ENCODE data around the gene NUP42. TPM values are rescaled to one million over a fixed set of nuclear protein-coding genes. Genes with fewer than 3 reads are reported as not detected.

The NUP42 gene, protein sequence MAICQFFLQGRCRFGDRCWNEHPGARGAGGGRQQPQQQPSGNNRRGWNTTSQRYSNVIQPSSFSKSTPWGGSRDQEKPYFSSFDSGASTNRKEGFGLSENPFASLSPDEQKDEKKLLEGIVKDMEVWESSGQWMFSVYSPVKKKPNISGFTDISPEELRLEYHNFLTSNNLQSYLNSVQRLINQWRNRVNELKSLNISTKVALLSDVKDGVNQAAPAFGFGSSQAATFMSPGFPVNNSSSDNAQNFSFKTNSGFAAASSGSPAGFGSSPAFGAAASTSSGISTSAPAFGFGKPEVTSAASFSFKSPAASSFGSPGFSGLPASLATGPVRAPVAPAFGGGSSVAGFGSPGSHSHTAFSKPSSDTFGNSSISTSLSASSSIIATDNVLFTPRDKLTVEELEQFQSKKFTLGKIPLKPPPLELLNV
- polyA plus RNA-seq = 57.9 TPM
- long read RNA-seq, donor 1, transcript NUPL2-201 (7 exons, 1,795 nt) = major isoform, 6 of 10 reads
- long read RNA-seq, donor 1, partial matches to known transcripts = 0 of 10 reads
- long read RNA-seq, donor 1, other reads (novel, unspliced or antisense) = 0 of 10 reads
- long read RNA-seq, donor 2, transcript NUPL2-201 (7 exons, 1,795 nt) = major isoform, 9 of 30 reads
- long read RNA-seq, donor 2, transcript NUPL2-211 (3 exons, 739 nt) = minor isoform, 5 of 30 reads
- long read RNA-seq, donor 2, partial matches to known transcripts = 11 of 30 reads
- long read RNA-seq, donor 2, other reads (novel, unspliced or antisense) = 0 of 30 reads
- long read RNA-seq, donor 3, transcript NUPL2-211 (3 exons, 739 nt) = minor isoform, 6 of 22 reads
- long read RNA-seq, donor 3, transcript NUPL2-201 (7 exons, 1,795 nt) = major isoform, 15 of 22 reads
- long read RNA-seq, donor 3, partial matches to known transcripts = 0 of 22 reads
- long read RNA-seq, donor 3, other reads (novel, unspliced or antisense) = 0 of 22 reads
- long read RNA-seq, donor 4 = 0 reads
- long read RNA-seq, donor 5, partial matches to known transcripts = 0 of 5 reads
- long read RNA-seq, donor 5, other reads (novel, unspliced or antisense) = 0 of 5 reads
- long read RNA-seq, donor 6, transcript NUPL2-201 (7 exons, 1,795 nt) = major isoform, 5 of 15 reads
- long read RNA-seq, donor 6, partial matches to known transcripts = 7 of 15 reads
- long read RNA-seq, donor 6, other reads (novel, unspliced or antisense) = 0 of 15 reads
- long read RNA-seq, donor 7, partial matches to known transcripts = 0 of 3 reads
- long read RNA-seq, donor 7, other reads (novel, unspliced or antisense) = 0 of 3 reads
- long read RNA-seq, donor 8, transcript NUPL2-201 (7 exons, 1,795 nt) = major isoform, 9 of 15 reads
- long read RNA-seq, donor 8, partial matches to known transcripts = 0 of 15 reads
- long read RNA-seq, donor 8, other reads (novel, unspliced or antisense) = 0 of 15 reads
- long read RNA-seq, donor 9, transcript NUPL2-201 (7 exons, 1,795 nt) = major isoform, 10 of 14 reads
- long read RNA-seq, donor 9, partial matches to known transcripts = 0 of 14 reads
- long read RNA-seq, donor 9, other reads (novel, unspliced or antisense) = 0 of 14 reads
- long read RNA-seq, donor 10, transcript NUPL2-201 (7 exons, 1,795 nt) = major isoform, 5 of 9 reads
- long read RNA-seq, donor 10, partial matches to known transcripts = 0 of 9 reads
- long read RNA-seq, donor 10, other reads (novel, unspliced or antisense) = 0 of 9 reads
- long read RNA-seq, donor 11, partial matches to known transcripts = 0 of 3 reads
- long read RNA-seq, donor 11, other reads (novel, unspliced or antisense) = 0 of 3 reads

DNA sequence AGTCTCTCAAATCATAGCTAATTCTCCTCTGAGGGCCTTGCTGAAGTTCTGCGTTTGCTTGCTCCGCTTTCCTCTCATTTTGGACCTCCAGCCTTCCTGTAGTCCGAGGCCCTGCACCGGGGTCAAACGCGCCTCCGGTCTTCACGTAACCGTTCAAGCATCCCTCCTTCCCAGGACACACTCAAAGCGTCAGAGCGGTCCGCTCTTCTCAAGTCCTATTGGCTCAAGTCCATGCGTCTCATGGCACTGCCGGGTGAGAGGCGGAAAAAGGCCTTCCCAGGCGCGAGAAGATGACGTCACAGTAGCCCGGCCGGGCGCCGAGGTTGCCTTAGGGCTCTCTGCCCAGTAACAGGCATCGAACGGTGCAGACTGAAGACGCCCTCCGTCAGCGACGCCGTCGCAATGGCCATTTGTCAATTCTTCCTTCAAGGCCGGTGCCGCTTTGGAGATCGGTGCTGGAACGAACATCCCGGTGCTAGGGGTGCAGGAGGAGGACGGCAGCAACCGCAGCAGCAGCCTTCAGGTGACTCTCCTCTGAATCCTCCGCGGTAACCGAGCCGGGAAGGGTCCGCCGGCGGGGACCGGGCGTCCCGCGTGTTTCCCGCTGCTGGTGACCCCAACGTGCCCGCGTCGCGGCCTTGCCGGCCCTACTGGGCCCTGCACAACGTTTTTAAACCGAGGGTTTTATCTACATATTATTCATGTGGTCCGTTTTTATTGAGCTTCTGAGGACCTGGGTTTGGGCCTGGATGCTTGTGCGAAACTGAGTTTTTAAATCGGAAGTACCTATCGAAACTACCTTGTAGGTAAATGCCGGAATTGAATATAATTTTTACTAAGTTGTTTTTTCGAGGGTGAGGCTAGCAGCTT is at the start of gene NUP42:
TSS of gene NUP42 (plus strand) at position 365 of the 870 bp plus-strand sequence. CDS start at position 403, 38 bp downstream.
- DNase-seq = peak; percentile 98 to 99
- WGBS (ENCODE audit: insufficient coverage, low lambda C conversion rate) = 0% methylated on average over 4 of the region's 63 CpGs
- Histone ChIP-seq H3K36me3 (ENCODE audit: control insufficient read depth, insufficient read depth, low read length) (peaks cover 3% of the 10 kb centered on the region), H3K4me1 (ENCODE audit: control insufficient read depth, insufficient read depth, low read length) (peaks cover 6% of the 10 kb centered on the region), H3K4me3 (ENCODE audit: low read length) (peak within 1 kb of the TSS; percentile 93), H3K27ac (ENCODE audit: low read length) (peak within 1 kb of the TSS; percentile 94), H3K9me3 (ENCODE audit: control insufficient read depth, low read depth, low read length) (no peaks in the 10 kb centered on the region), H3K27me3 (ENCODE audit: control insufficient read depth, insufficient read depth, low read length) (no peaks in the 10 kb centered on the region)

DNA sequence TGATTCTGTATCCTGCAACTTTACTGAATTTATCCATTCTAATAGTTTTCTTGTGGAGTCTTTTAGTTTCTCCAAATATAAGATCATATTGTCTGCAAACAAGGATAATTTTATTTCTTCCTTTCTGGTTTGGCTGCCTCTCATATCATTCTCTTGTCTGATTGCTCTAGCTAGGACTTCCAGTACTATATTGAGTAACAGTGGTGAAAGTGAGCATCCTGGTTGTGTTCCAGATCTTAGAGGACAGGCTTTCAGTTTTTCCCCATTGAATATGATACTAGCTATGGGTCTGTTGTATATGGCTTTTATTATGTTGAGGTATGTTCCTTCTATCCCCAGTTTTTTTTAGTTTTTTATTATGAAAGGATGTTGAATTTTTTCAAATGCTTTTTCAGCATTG is 48.1 kb upstream of the NUP42 start:
- H3K9me3 ChIP-seq (ENCODE audit: control insufficient read depth, low read depth, low read length) = no peaks in the 10 kb centered on the region
- H3K4me3 ChIP-seq (ENCODE audit: low read length) = no peak overlapping the region
- no peaks in the 10 kb centered on the region for H3K4me1 ChIP-seq (ENCODE audit: control insufficient read depth, insufficient read depth, low read length)
- H3K27me3 ChIP-seq (ENCODE audit: control insufficient read depth, insufficient read depth, low read length) = no peaks in the 10 kb centered on the region
- DNase-seq = no peak
- no peak overlapping the region for H3K27ac ChIP-seq (ENCODE audit: low read length)
- H3K36me3 ChIP-seq (ENCODE audit: control insufficient read depth, insufficient read depth, low read length) = peaks cover 7% of the 10 kb centered on the region

DNA sequence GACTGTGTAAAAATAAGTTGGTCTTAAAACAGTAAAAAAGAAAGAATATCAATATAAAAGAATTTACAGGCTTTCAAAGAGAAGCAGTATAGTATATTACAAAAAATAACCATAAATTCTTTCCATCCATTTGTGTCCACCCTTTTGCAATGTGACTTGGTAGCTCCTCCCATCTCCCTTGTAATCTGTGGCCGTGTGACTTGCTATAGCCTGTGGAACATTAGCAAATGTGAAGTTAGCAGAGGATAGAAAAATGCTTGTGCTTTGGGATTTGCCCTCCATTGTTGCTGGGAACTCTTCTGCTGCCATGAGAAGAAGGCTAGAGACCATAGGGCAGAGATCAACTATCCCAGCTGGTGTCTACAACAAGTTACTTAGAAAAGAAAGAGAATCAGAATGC is 46.1 kb upstream of the NUP42 start:
- peaks cover under 1% of the 10 kb centered on the region for H3K36me3 ChIP-seq (ENCODE audit: control insufficient read depth, insufficient read depth, low read length)
- no peaks in the 10 kb centered on the region for H3K4me1 ChIP-seq (ENCODE audit: control insufficient read depth, insufficient read depth, low read length)
- no CpG with 5 or more reads among the region's 1 CpG for WGBS (ENCODE audit: insufficient coverage, low lambda C conversion rate)
- DNase-seq = peak in 1 of 2 donors; percentile 2
- no peak overlapping the region for H3K4me3 ChIP-seq (ENCODE audit: low read length)
- H3K27me3 ChIP-seq (ENCODE audit: control insufficient read depth, insufficient read depth, low read length) = no peaks in the 10 kb centered on the region
- H3K9me3 ChIP-seq (ENCODE audit: control insufficient read depth, low read depth, low read length) = no peaks in the 10 kb centered on the region
- H3K27ac ChIP-seq (ENCODE audit: low read length) = no peak overlapping the region

DNA sequence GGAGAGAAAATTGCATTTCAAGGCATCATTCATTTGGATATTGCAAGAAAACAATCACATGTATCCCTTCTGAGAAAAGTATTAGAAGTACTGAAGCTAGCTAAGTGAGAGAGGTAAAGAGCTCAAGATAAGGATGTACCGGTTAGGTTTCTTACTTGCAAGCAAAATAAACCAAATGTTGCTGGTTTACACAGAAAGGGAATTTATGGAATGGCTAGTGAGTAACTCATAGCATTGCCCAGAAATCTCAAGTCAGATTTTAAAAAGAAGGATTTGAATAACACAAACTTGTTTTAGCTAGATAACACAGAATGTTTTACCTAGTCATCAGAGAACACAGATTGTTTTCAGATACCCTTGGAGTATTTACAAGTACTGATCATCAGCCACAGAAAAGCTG is 45.6 kb upstream of the NUP42 start:
- H3K9me3 ChIP-seq (ENCODE audit: control insufficient read depth, low read depth, low read length) = no peaks in the 10 kb centered on the region
- H3K4me1 ChIP-seq (ENCODE audit: control insufficient read depth, insufficient read depth, low read length) = no peaks in the 10 kb centered on the region
- no peak for DNase-seq
- H3K36me3 ChIP-seq (ENCODE audit: control insufficient read depth, insufficient read depth, low read length) = peaks cover 5% of the 10 kb centered on the region
- H3K27me3 ChIP-seq (ENCODE audit: control insufficient read depth, insufficient read depth, low read length) = no peaks in the 10 kb centered on the region
- no CpG with 5 or more reads among the region's 1 CpG for WGBS (ENCODE audit: insufficient coverage, low lambda C conversion rate)
- H3K27ac ChIP-seq (ENCODE audit: low read length) = no peak overlapping the region
- H3K4me3 ChIP-seq (ENCODE audit: low read length) = no peak overlapping the region

DNA sequence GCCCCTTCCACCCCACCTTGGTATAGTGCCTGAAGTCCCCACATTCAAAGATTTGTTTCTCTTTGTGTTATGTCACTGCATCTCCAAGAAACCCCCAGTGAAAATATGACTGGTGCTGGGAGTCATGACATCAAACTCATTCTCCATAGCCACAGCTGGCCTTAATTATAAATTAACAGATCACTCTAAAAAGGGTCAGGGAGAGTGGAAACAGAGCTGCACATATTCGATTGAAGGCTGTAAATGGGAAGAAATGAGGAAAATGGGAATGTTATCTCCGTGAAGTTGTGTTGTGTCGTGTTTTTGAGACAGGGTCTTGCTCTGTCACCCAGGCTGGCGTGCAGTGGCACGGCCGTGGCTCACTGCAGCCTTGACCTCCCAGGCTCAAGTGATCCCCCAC is 24.2 kb upstream of the NUP42 start:
- DNase-seq = no peak

DNA sequence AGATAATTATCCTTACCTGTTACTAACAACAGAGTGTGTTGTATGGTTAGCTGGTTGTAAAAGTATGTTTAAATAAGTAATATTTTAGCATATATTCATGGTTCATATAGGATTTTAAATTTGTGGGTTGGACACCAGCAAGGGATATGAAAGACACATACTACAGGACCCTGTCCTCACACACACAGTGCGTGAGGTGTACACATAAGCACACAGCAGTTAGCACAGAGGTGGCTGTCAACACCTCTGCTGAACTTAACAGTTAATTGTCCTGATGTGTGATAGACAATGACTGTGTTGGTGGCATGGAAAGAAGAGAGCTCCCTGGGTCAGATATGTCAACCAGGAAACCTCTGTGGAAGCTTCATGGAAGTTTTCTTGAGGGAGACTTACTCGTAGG is 23.3 kb upstream of the NUP42 start:
- WGBS (ENCODE audit: insufficient coverage, low lambda C conversion rate) = no CpG with 5 or more reads among the region's 2 CpGs
- H3K27ac ChIP-seq (ENCODE audit: low read length) = no peak overlapping the region
- H3K36me3 ChIP-seq (ENCODE audit: control insufficient read depth, insufficient read depth, low read length) = peaks cover 21% of the 10 kb centered on the region
- H3K9me3 ChIP-seq (ENCODE audit: control insufficient read depth, low read depth, low read length) = no peaks in the 10 kb centered on the region
- no peaks in the 10 kb centered on the region for H3K27me3 ChIP-seq (ENCODE audit: control insufficient read depth, insufficient read depth, low read length)
- no peaks in the 10 kb centered on the region for H3K4me1 ChIP-seq (ENCODE audit: control insufficient read depth, insufficient read depth, low read length)
- no peak for DNase-seq
- no peak overlapping the region for H3K4me3 ChIP-seq (ENCODE audit: low read length)

More for the DNA sequence above, 24.2 kb upstream of the NUP42 start:
- Histone ChIP-seq H3K9me3 (ENCODE audit: control insufficient read depth, low read depth, low read length) (no peaks in the 10 kb centered on the region), H3K27ac (ENCODE audit: low read length) (no peak overlapping the region), H3K4me3 (ENCODE audit: low read length) (no peak overlapping the region), H3K27me3 (ENCODE audit: control insufficient read depth, insufficient read depth, low read length) (no peaks in the 10 kb centered on the region), H3K4me1 (ENCODE audit: control insufficient read depth, insufficient read depth, low read length) (no peaks in the 10 kb centered on the region), H3K36me3 (ENCODE audit: control insufficient read depth, insufficient read depth, low read length) (peaks cover 28% of the 10 kb centered on the region)
- WGBS (ENCODE audit: insufficient coverage, low lambda C conversion rate) = 100% methylated on average over 2 of the region's 6 CpGs

DNA sequence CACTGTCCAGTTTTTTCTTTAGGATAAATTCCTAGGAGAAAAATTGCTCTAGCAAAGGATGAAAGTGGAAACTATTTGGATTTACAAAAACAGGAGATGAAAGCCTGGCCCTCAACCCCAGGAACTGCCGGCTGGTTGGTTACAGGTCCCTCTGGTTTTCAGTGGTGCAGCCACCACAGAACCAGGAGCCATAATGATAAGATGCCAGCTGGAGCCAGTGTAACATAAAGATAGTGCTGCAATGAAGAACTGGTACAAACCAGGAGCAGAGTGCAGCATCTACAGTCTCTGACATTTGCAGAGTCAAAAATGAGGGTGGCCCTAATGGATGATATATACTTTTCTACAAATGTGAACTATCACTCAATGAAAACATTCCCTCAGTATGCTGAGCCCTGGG is 20.4 kb upstream of the NUP42 start:
- no peak for DNase-seq
- Histone ChIP-seq H3K27ac (ENCODE audit: low read length) (no peak overlapping the region), H3K9me3 (ENCODE audit: control insufficient read depth, low read depth, low read length) (no peaks in the 10 kb centered on the region), H3K36me3 (ENCODE audit: control insufficient read depth, insufficient read depth, low read length) (peaks cover 13% of the 10 kb centered on the region), H3K4me1 (ENCODE audit: control insufficient read depth, insufficient read depth, low read length) (no peaks in the 10 kb centered on the region), H3K4me3 (ENCODE audit: low read length) (no peak overlapping the region), H3K27me3 (ENCODE audit: control insufficient read depth, insufficient read depth, low read length) (no peaks in the 10 kb centered on the region)
- no CpG with 5 or more reads among the region's 1 CpG for WGBS (ENCODE audit: insufficient coverage, low lambda C conversion rate)

DNA sequence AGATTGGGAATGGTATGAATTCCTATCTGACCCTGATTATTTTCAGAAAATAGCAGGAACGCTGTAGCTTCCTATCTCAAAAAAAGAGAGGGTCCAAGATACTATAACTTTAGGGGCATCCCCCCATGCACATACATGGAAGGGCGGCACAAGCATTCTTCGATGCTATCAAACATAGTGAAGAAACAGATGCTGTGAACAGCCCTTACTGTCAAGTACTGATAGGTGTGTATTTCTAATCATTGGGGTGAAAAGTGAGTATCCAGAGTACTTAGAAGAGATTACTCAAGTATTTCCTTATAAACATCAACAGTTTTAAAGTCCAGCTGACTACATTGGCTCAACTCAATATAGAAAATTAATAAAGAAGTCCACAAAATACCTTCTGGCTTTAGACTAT is 17.0 kb upstream of the NUP42 start:
- no peaks in the 10 kb centered on the region for H3K9me3 ChIP-seq (ENCODE audit: control insufficient read depth, low read depth, low read length)
- DNase-seq = no peak
- H3K27me3 ChIP-seq (ENCODE audit: control insufficient read depth, insufficient read depth, low read length) = no peaks in the 10 kb centered on the region
- H3K4me1 ChIP-seq (ENCODE audit: control insufficient read depth, insufficient read depth, low read length) = no peaks in the 10 kb centered on the region
- WGBS (ENCODE audit: insufficient coverage, low lambda C conversion rate) = 100% methylated on average over 1 of the region's 3 CpGs
- H3K27ac ChIP-seq (ENCODE audit: low read length) = no peak overlapping the region
- H3K36me3 ChIP-seq (ENCODE audit: control insufficient read depth, insufficient read depth, low read length) = peaks cover 9% of the 10 kb centered on the region
- no peak overlapping the region for H3K4me3 ChIP-seq (ENCODE audit: low read length)

DNA sequence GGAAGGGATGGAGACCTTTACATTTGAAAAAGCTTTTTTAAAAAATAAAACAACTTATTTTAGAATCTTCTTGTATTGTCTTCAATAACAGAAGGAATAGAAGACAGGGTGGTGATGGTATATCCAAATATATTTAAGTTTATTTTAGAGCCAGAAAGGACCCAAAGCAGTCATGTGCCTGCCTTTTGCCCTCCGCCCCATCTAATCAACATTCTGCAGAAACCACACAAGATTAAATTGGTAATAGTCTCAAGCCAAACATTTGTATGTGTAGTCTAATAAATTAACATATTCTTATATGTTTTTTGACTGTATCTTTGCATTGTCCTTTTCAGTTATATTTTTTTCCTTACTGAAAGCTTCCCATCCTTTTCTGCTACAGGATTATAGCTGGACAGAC is 16.5 kb upstream of the NUP42 start:
- Histone ChIP-seq H3K36me3 (ENCODE audit: control insufficient read depth, insufficient read depth, low read length) (peaks cover 9% of the 10 kb centered on the region), H3K9me3 (ENCODE audit: control insufficient read depth, low read depth, low read length) (no peaks in the 10 kb centered on the region), H3K27ac (ENCODE audit: low read length) (no peak overlapping the region), H3K27me3 (ENCODE audit: control insufficient read depth, insufficient read depth, low read length) (no peaks in the 10 kb centered on the region), H3K4me3 (ENCODE audit: low read length) (no peak overlapping the region), H3K4me1 (ENCODE audit: control insufficient read depth, insufficient read depth, low read length) (no peaks in the 10 kb centered on the region)
- WGBS (ENCODE audit: insufficient coverage, low lambda C conversion rate) = no CpG with 5 or more reads among the region's 1 CpG
- no peak for DNase-seq

All from large intestine (tissue), 12 donors.